IMR-90 (cell line): ENCODE results near the gene TBC1D3B. TPM values are rescaled to one million over a fixed set of nuclear protein-coding genes. Genes with fewer than 3 reads are reported as not detected.
"Not testable (repeated sequence)": the region's sequence is repeated elsewhere in the genome, so short reads cannot be mapped to it uniquely, and the experiment has no call there.

Experiments
- ATAC-seq: fragments of 200-7000 bp; cut with Tn5 transposase; 2 replicates; pipeline ENCODE4 v1.9.1; 2020; ENCODE audit warnings: low read depth, mild to moderate bottlenecking, moderate library complexity
- BruUV-seq: library from RNA; stranded (reverse); fragments of 400-500 nt; replicated peaks from 2 replicates; lab custom pipeline; 2021; lab: Mats Ljungman, UMichigan
- CTCF ChIA-PET: fragments of 300-600 bp; formaldehyde crosslinking; extraction: SDS; loops from one replicate; lab custom pipeline; 2021; ENCODE audit warnings: antibody characterized with exemption; lab: Yijun Ruan, JAX
- POLR2A ChIA-PET: fragments of 300-600 bp; sonication (Branson Sonifier 250); formaldehyde crosslinking; loops from one replicate; lab custom pipeline; 2022; ENCODE audit warnings: antibody characterized with exemption; ENCODE audit not compliant: unreplicated experiment; lab: Charles Lee
- DNase-seq: peaks from one replicate; pipeline ENCODE4 v3.0.0; 2013
- H2AFZ ChIP-seq: replicated peaks from 2 replicates; pipeline ENCODE3; 2013; ENCODE audit warnings: low read length, mild to moderate bottlenecking; ENCODE audit not compliant: poor library complexity
- H2AK5ac ChIP-seq: 2 replicates; pipeline ENCODE4 v1.6.1; 2013; ENCODE audit warnings: low read depth, low read length, inconsistent platforms
- H2AK9ac ChIP-seq: replicated peaks from 2 replicates; pipeline ENCODE3; 2013; ENCODE audit warnings: mild to moderate bottlenecking, low read depth, low read length, moderate library complexity; ENCODE audit not compliant: poor library complexity
- H2BK120ac ChIP-seq: 2 replicates; pipeline ENCODE4 v1.6.1; 2013; ENCODE audit warnings: low read depth, low read length, inconsistent platforms
- H2BK15ac ChIP-seq: 3 replicates; pipeline ENCODE4 v1.6.1; 2013; ENCODE audit warnings: low read depth, low read length, inconsistent platforms
- H2BK20ac ChIP-seq: 2 replicates; pipeline ENCODE4 v1.6.1; 2013; ENCODE audit warnings: low read depth, mild to moderate bottlenecking, inconsistent platforms, low read length, moderate library complexity
- H2BK5ac ChIP-seq: 2 replicates; pipeline ENCODE4 v1.6.1; 2013; ENCODE audit warnings: mild to moderate bottlenecking, low read depth, low read length, inconsistent platforms; ENCODE audit not compliant: poor library complexity, severe bottlenecking
- H3K14ac ChIP-seq: replicated peaks from 2 replicates; pipeline ENCODE4 v1.6.1; 2013; ENCODE audit warnings: low read depth, low read length, inconsistent platforms
- H3K18ac ChIP-seq: 2 replicates; pipeline ENCODE4 v1.6.1; 2013; ENCODE audit warnings: low read depth, low read length, control low read depth
- H3K23ac ChIP-seq: 2 replicates; pipeline ENCODE4 v1.6.1; 2013; ENCODE audit warnings: low read depth, low read length, inconsistent platforms
- H3K27ac ChIP-seq: 2 replicates; pipeline ENCODE4 v1.5.1; 2013; ENCODE audit warnings: mild to moderate bottlenecking, control low read depth, low read length; ENCODE audit not compliant: insufficient read depth
- H3K27me3 ChIP-seq: 2 replicates; pipeline ENCODE4 v1.6.1; 2013; ENCODE audit warnings: low read length; ENCODE audit not compliant: control insufficient read depth, insufficient read depth
- H3K36me3 ChIP-seq: 2 replicates; pipeline ENCODE4 v1.6.1; 2013; ENCODE audit warnings: low read length, mixed read lengths; ENCODE audit not compliant: control insufficient read depth, insufficient read depth
- H3K4ac ChIP-seq: 2 replicates; pipeline ENCODE4 v1.6.1; 2013; ENCODE audit warnings: low read depth, low read length, inconsistent platforms
- H3K4me1 ChIP-seq: 2 replicates; pipeline ENCODE4 v1.6.1; 2013; ENCODE audit warnings: low read length, mixed read lengths; ENCODE audit not compliant: control insufficient read depth, insufficient read depth
- H3K4me2 ChIP-seq: 2 replicates; pipeline ENCODE4 v1.6.1; 2013; ENCODE audit warnings: low read depth, mild to moderate bottlenecking, control low read depth, low read length, moderate library complexity
- H3K4me3 ChIP-seq: 2 replicates; pipeline ENCODE4 v1.5.1; 2013; ENCODE audit warnings: low read depth, mild to moderate bottlenecking, control low read depth, low read length, moderate library complexity; ENCODE audit not compliant: insufficient read depth
- H3K56ac ChIP-seq: 2 replicates; pipeline ENCODE4 v1.6.1; 2013; ENCODE audit warnings: low read length, inconsistent platforms; ENCODE audit not compliant: insufficient read depth; ENCODE audit errors: extremely low read depth
- H3K79me1 ChIP-seq, 2 experiments: 2 replicates each; pipeline ENCODE4 v1.6.1; 2013; ENCODE audit warnings: low read length in 2 of 2, inconsistent platforms in 1 of 2, low read depth in 1 of 2
- H3K9ac ChIP-seq: 2 replicates; pipeline ENCODE4 v1.6.1; 2013; ENCODE audit warnings: low read depth, low read length, control low read depth
- H3K9me1 ChIP-seq: 2 replicates; pipeline ENCODE4 v1.6.1; 2013; ENCODE audit warnings: low read length, inconsistent platforms; ENCODE audit not compliant: insufficient read depth
- H3K9me3 ChIP-seq: 2 replicates; pipeline ENCODE4 v1.6.1; 2013; ENCODE audit warnings: low read length; ENCODE audit not compliant: control insufficient read depth, insufficient read depth
- H4K20me1 ChIP-seq: 2 replicates; pipeline ENCODE4 v1.6.1; 2013; ENCODE audit warnings: low read length, inconsistent platforms; ENCODE audit not compliant: insufficient read depth
- H4K5ac ChIP-seq: 2 replicates; pipeline ENCODE4 v1.6.1; 2013; ENCODE audit warnings: mild to moderate bottlenecking, low read depth, low read length, control low read depth
- H4K8ac ChIP-seq, 2 experiments: 2 replicates each; pipeline ENCODE4 v1.6.1; 2013; ENCODE audit warnings: low read depth in 2 of 2, low read length in 2 of 2, control low read depth in 1 of 2, inconsistent platforms in 1 of 2
- H4K91ac ChIP-seq: 2 replicates; pipeline ENCODE4 v1.6.1; 2013; ENCODE audit warnings: low read depth, low read length, inconsistent platforms; ENCODE audit not compliant: insufficient read depth
- BHLHE40 ChIP-seq: fragments of 150-350 bp; IDR thresholded peaks from 2 replicates; pipeline ENCODE4 v1.6.1; 2016; ENCODE audit warnings: mild to moderate bottlenecking, low read depth, low read length
- CHD1 ChIP-seq: IDR thresholded peaks from 2 replicates; pipeline ENCODE4 v1.6.1; 2012; ENCODE audit warnings: low read depth, low read length, improper control_type of control experiment
- ELK1 ChIP-seq: fragments of 150-350 bp; IDR thresholded peaks from 2 replicates; pipeline ENCODE4 v1.6.1; 2016; ENCODE audit warnings: low read depth, mild to moderate bottlenecking, low read length, moderate library complexity, borderline replicate concordance
- MAFK ChIP-seq: IDR thresholded peaks from 2 replicates; pipeline ENCODE4 v1.6.1; 2012; ENCODE audit warnings: low read depth, low read length, improper control_type of control experiment
- MXI1 ChIP-seq: IDR thresholded peaks from 2 replicates; pipeline ENCODE4 v1.6.1; 2012; ENCODE audit warnings: low read depth, mild to moderate bottlenecking, low read length, moderate library complexity, borderline replicate concordance
- POLR2A ChIP-seq: IDR thresholded peaks from 2 replicates; pipeline ENCODE4 v1.6.1; 2012; ENCODE audit warnings: mild to moderate bottlenecking, low read depth, low read length
- WGBS, 2 experiments: methylation state at CpG; one replicate each; pipeline versions ENCODE4 v1.1.5 to v1.1.7; 2013; ENCODE audit warnings: missing lambda C conversion rate in 2 of 2; ENCODE audit not compliant: insufficient read length in 1 of 2; ENCODE audit errors: extremely low coverage in 2 of 2; 5-methylcytosine and 5-hydroxymethylcytosine counted together
- dilution Hi-C: fragments of 300-500 bp; cut with HindIII; formaldehyde crosslinking; loops from one replicate; pipeline ENCODE4 v1.14.3; 2018; ENCODE audit warnings: low sequenced_read_pairs; ENCODE audit not compliant: unreplicated experiment
- in situ Hi-C: fragments of 300-500 bp; cut with MboI; formaldehyde crosslinking; loops from 3 replicates; pipeline ENCODE4 v1.14.3; 2019; ENCODE audit warnings: low sequenced_read_pairs, inconsistent platforms, mixed read lengths
- intact Hi-C: fragments of 100-400 bp; cut with micrococcal nuclease; formaldehyde crosslinking; loops from 2 replicates; pipeline ENCODE4 v1.10.0; 2022
- polyA plus RNA-seq, 3 experiments: library from polyadenylated mRNA; depleted of rRNA; stranded (reverse); fragments of >200 nt; gene quantifications; 2 replicates each; pipeline ENCODE4 v1.2.3, GENCODE V29; 2012; ENCODE audit warnings: low replicate concordance in 1 of 3
- total RNA-seq: library from RNA; depleted of rRNA; stranded (reverse); fragments of >200 nt; gene quantifications from 2 replicates; pipeline ENCODE4 v1.2.3, GENCODE V29; 2012

Gene TBC1D3B
- total and polyA plus RNA-seq, 2 of the 4 experiments (the other 2 are of a cell fraction) = 0.94 TPM; not detected in 1

GRCh38 chr17:36188891-36189306, 12.5 kb upstream of the TBC1D3B start:
- H4K8ac ChIP-seq = no peak overlapping the region
- no peak overlapping the region for H2AFZ ChIP-seq
- H3K23ac ChIP-seq = no peak overlapping the region
- H2BK120ac ChIP-seq = no peak overlapping the region
- H3K79me1 ChIP-seq = no peaks in the 10 kb centered on the region
- H3K4me3 ChIP-seq = no peak overlapping the region
- no peaks in the 10 kb centered on the region for H3K9me1 ChIP-seq
- H3K56ac ChIP-seq = no peak overlapping the region
- no peak overlapping the region for H3K4me2 ChIP-seq
- no peak overlapping the region for H3K18ac ChIP-seq
- no peak overlapping the region for H4K5ac ChIP-seq
- H3K9me3 ChIP-seq = no peaks in the 10 kb centered on the region
- ChIA-PET CTCF (no interaction called here), POLR2A (no interaction called here)
- no peak overlapping the region for H2BK5ac ChIP-seq
- no CpG with 5 or more reads among the region's 7 CpGs for WGBS, 2 experiments
- in situ Hi-C loops (no loop called here), dilution Hi-C loops (no loop called here), intact Hi-C loops (no loop called here)
- no peaks in the 10 kb centered on the region for H3K4me1 ChIP-seq
- H3K27me3 ChIP-seq = no peaks in the 10 kb centered on the region; the same call in none of the 2 replicates
- H2AK5ac ChIP-seq = no peak overlapping the region
- no peak overlapping the region for H3K9ac ChIP-seq
- H2BK15ac ChIP-seq = no peak overlapping the region
- no peak overlapping the region for H2AK9ac ChIP-seq
- no peak overlapping the region for H3K14ac ChIP-seq
- no peak overlapping the region for H3K4ac ChIP-seq
- BruUV-seq = no TSS peak
- H4K20me1 ChIP-seq = no peaks in the 10 kb centered on the region
- ATAC-seq (no peak), DNase-seq (no peak)
- H3K36me3 ChIP-seq = no peaks in the 10 kb centered on the region
- H4K91ac ChIP-seq = no peak overlapping the region
- no peak overlapping the region for H2BK20ac ChIP-seq
- no peak overlapping the region for H3K27ac ChIP-seq
- no peak for TF ChIP-seq POLR2A
- no peak for TF ChIP-seq MXI1
- TF ChIP-seq ELK1 = no peak
- TF ChIP-seq BHLHE40 = no peak
- no peak for TF ChIP-seq CHD1
- TF ChIP-seq MAFK = no peak

GRCh38 chr17:36187943-36188665, 11.7 kb upstream of the TBC1D3B start:
- H3K79me1 ChIP-seq, H4K91ac ChIP-seq, BruUV-seq, in situ Hi-C loops, H2AFZ ChIP-seq, H3K4me2 ChIP-seq, H2BK120ac ChIP-seq, H4K5ac ChIP-seq, H2BK5ac ChIP-seq, POLR2A ChIA-PET, H3K9me1 ChIP-seq, H4K20me1 ChIP-seq, H3K23ac ChIP-seq, H3K9me3 ChIP-seq, H3K4ac ChIP-seq, DNase-seq, H2AK9ac ChIP-seq, H3K4me3 ChIP-seq, intact Hi-C loops, H4K8ac ChIP-seq, ATAC-seq, H3K9ac ChIP-seq, H3K4me1 ChIP-seq, H3K36me3 ChIP-seq, dilution Hi-C loops, CTCF ChIA-PET, H2BK20ac ChIP-seq, H3K18ac ChIP-seq, H2BK15ac ChIP-seq, H2AK5ac ChIP-seq, H3K14ac ChIP-seq, H3K27ac ChIP-seq, H3K56ac ChIP-seq, H3K27me3 ChIP-seq: not testable (repeated sequence)
- no CpG with 5 or more reads among the region's 5 CpGs for WGBS, 2 experiments
